Gastrocnemius medialis (tissue), 4 donors: ENCODE data around the gene SMC3.

Experiments used
- POLR2A ChIP-seq, 2 donors: fragments of 450-650 bp; IDR thresholded peaks; one replicate each; pipeline ENCODE4 v1.6.1; 2017; ENCODE audit warnings: antibody characterized with exemption in 2 of 2, mild to moderate bottlenecking in 2 of 2, moderate library complexity in 2 of 2
- TF ChIP-seq, protein P1 (sequence below), 5 experiments: fragments of 450-650 bp in 3 of 5; fragments of 200-600 bp in 2 of 5; sonication (generic) in 2 of 5; IDR thresholded peaks in 4 of 5; conservative IDR thresholded peaks in 1 of 5; 1 replicate in 4 of 5; 2 replicates in 1 of 5; pipeline ENCODE4 v1.5.1; 2016 to 2019; ENCODE audit warnings: antibody characterized with exemption in 5 of 5, mild to moderate bottlenecking in 3 of 5, moderate library complexity in 3 of 5

DNA sequence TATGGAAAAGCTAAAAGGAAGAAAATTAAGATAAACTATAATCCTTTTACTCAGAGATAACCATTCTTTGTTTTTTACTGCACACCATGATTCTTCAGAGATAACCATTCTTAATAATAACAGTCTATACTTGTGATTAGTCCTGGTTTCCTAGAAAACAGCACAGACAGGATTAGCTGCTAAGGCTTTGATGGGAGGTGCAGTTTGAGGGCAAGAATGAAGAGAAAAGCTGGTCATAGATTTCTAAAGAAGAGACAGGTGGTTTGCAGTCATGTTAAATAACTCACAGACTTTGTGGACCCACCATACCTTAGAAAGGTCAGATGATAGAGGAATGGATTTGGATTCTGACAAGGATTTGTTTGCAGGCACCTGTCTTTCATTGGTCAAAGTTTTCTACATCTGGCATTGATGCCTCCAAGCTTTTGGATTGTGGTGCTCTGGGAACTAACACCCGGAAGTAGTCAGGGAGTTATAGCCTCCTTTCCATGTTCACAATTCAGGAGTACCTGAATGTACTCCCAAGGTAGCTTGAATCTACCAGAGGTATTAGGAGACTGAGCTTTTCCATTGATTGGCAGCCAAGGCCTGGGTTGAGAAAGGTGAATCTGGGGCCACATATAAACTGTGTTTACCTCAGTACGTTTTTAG is 3.7 kb downstream of the SMC3 start:
- TF ChIP-seq POLR2A (IDR thresholded peaks at IDR 0.05): no peak
- TF ChIP-seq, protein P1, sequence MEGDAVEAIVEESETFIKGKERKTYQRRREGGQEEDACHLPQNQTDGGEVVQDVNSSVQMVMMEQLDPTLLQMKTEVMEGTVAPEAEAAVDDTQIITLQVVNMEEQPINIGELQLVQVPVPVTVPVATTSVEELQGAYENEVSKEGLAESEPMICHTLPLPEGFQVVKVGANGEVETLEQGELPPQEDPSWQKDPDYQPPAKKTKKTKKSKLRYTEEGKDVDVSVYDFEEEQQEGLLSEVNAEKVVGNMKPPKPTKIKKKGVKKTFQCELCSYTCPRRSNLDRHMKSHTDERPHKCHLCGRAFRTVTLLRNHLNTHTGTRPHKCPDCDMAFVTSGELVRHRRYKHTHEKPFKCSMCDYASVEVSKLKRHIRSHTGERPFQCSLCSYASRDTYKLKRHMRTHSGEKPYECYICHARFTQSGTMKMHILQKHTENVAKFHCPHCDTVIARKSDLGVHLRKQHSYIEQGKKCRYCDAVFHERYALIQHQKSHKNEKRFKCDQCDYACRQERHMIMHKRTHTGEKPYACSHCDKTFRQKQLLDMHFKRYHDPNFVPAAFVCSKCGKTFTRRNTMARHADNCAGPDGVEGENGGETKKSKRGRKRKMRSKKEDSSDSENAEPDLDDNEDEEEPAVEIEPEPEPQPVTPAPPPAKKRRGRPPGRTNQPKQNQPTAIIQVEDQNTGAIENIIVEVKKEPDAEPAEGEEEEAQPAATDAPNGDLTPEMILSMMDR (IDR thresholded peaks at IDR 0.05 in 4 of 5, conservative IDR thresholded peaks at IDR 0.05 in 1 of 5): no peak
